Stimulated activated CD4-positive, alpha-beta T cell treated with anti-CD3 and anti-CD28 coated beads, Interleukin-4, amount 100 ng/mL, for 4 hours (primary cell): ENCODE measurements around the gene TMEM260.
"Not testable (repeated sequence)": the region's sequence is repeated elsewhere in the genome, so short reads cannot be mapped to it uniquely, and the experiment has no call there.

ENCODE experiments used
- DNase-seq, 2 experiments: peaks; one replicate each; pipeline ENCODE4 v3.0.0-alpha.2; 2020

Gene TMEM260

DNA sequence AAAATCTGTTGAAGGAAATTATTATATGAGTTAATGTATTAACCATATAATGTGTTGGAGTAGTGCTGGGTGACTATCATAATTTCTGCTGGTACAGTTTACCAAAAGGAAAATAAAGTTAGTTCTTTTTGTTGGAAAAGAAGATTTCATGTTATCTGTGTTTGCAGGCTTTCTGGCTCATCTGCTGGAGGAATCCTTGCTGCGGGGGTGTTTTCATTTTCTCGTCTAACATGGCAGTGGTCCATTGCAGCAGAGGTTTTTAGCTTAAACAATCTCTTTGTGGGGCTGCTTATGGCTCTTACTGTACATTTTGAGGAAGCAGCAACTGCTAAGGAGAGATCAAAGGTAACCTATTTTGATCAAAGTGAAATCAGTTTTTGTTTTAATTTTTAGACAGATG, 24.1 kb downstream of the TMEM260 start:
- DNase-seq: no peak

GRCh38 chr14:56608689-56609088, 29.1 kb downstream of the TMEM260 start:
- no peak for DNase-seq

DNA sequence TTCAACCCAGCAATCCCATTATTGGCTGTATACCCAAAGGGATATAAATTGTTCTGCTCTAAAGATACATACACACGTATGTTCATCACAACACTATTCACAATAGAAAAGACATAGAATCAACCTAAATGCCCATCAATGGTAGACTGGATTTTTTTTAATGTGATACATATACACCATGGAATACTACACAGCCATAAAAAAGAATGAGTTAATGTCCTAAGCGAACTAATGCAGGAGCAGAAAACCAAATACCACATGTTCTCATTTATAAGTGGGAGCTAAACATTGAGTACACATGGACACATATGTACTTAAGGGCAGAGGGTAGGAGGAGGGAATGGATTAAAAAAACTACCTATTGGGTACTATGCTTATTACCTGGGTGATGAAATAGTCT, 32.1 kb downstream of the TMEM260 start:
- not testable (repeated sequence) for DNase-seq

DNA sequence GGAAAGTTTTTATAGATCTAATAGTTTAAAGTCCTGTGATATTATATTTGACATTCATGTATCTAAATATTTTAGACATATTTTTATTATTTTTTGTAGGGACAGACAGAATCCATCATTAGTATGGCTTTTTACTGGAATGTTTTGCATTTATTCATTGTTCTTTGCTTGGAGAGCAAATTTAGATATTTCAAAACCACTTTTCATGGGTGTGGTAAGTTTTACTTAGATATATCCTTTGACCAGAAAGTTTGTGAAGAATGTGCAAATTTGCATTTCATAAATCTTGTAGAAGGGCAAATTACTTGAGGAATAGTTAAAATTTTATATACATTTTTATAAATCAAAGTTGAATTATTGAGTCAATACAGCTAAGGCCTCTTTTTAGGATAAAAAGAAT, 37.5 kb downstream of the TMEM260 start:
- DNase-seq: no peak

DNA sequence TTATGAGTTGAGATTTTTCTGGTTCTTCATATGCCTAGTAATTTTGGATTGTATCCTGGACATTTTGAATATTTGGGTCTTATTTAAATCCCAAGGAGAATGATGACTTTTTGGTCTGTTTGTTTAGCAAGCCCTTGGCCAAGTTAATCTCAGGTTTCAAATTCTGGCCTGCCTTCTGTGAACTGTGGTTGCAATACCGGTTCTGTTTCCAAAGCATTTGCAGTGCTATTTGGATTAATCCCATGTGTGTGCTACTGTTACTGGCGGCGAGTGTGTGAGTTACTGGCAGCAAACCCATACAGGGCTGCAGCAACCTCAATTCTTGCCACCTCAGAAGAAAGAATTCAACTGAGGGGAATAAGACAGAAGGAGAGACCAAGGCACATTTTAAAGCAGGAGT, 51.1 kb downstream of the TMEM260 start:
- DNase-seq: no peak

DNA sequence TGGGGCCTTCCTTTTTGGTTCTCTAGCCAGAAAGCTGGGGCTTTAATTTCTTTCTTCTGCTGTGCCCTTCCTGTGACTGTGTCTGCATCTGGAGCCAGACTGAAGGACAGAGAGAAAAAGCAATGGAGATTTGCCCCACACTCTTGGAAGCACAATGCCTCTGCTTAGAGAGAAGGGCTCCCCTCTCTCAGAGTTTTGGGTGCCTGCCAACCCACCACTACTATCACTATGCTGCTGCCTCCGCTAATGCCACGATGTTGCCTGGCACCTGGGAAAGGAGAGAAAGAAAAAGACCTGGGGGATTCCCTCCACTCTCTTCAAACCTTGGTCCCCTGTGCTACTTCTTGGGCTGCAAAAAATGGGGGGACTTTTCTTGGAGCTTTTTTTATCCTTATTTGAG, 52.6 kb downstream of the TMEM260 start:
- DNase-seq: no peak

DNA sequence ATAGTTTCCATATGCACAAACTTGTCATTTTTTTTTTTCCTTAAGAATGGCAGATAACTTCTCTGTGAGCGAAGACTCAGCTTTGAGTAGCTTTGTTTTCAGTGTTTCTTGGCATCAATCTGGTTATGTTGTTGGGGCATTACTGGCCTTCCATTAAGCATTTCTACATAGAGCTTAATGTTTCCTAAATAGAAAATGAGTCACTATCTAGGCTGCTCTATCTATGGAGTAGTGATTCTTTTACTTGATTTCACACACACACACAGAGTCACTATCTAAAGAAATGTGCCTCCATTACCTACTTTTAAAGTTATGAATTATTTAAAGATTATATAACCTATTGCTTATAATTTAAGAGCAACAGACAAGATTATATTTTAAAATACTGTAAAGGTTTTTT, 53.9 kb downstream of the TMEM260 start:
- no peak for DNase-seq

- DNase-seq: no peak
Observed at GRCh38 chr14:56635041-56635440, 55.4 kb downstream of the TMEM260 start.

GRCh38 chr14:56647493-56647892, 67.9 kb downstream of the TMEM260 start:
- DNase-seq: no peak

DNA sequence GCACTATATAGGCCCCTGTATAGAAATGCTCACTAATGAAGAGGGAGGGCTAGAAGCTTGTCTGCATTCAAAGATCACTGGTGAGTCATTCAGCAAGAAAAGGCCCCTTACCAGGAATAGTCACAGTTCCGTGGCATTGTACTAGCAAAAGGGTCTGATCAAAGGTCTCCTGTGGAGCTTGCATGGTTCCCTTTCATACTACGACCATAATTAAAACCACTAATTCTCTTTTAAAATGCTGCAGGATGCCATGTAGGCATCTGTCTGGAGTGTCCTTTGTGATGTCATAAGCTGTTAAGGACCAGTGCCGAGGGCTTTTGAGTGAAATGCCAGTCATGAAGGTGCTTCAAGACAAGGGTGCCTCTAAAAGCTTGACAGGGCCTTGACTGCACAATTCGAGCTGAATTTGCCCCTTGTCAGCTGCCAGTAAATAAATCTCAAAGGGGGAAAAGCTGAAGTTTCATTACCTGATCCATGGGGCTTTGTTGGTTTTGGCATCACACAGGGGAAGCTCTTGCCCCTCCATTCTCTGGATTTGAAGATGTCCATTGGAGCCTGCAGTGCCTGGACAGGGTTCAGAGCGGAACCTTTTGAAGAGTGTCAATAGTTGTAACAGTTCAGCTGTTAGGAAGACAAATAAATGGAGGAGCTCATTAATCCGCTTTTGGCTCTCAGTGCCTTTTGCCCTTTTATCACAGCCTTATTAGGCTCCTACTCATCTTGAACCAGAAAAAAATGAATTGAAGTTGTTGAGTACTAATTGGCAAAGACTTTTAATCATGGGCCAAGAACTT, 69.1 kb downstream of the TMEM260 start:
- DNase-seq: no peak

- DNase-seq: no peak
Observed at GRCh38 chr14:56649382-56649781, 69.8 kb downstream of the TMEM260 start.

- no peak for DNase-seq
Observed at GRCh38 chr14:56650048-56650447, 70.5 kb downstream of the TMEM260 start.

GRCh38 chr14:56650979-56651378, 71.4 kb downstream of the TMEM260 start:
- no peak for DNase-seq

DNA sequence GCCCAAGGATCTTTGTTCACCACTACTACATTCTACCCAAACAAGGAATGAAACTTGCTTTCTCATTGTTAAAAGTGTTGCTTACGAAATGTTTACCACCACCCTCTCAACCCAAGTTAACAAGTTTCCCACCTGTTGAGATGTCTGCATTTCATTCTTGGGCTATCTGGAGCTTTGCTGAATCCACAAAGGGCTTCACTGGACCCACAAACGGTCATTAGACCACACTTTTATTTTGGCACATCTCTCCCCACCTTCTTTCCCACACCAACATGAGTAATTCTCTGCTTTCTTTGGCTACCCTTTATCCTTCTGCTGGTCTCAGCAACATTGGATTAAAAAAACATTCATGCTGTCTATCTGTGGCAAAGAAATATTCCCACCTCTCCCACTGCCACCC, 78.0 kb downstream of the TMEM260 start:
- DNase-seq: no peak

DNA sequence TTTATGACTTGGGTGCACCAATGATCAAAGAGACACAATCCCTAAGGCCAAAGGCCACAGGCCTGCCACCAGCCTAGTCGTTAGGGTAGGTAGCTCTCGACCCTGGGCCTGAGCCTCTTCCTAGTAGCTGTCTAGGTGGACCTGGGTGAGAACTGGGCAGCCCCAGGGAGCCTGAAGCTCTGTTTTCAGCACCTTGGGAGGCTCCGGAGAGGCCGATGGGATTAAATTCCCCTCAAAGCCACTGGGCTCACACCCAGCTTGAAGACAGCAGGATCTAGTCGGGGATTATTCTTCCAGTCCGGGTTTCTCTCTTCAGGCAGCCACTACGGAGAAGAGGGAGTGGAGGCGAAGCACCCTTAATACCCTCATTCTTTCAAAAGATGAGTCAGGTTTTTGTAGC, 79.8 kb downstream of the TMEM260 start:
- no peak for DNase-seq

- DNase-seq: no peak
Observed at GRCh38 chr14:56659964-56660551, 80.5 kb downstream of the TMEM260 start.

DNA sequence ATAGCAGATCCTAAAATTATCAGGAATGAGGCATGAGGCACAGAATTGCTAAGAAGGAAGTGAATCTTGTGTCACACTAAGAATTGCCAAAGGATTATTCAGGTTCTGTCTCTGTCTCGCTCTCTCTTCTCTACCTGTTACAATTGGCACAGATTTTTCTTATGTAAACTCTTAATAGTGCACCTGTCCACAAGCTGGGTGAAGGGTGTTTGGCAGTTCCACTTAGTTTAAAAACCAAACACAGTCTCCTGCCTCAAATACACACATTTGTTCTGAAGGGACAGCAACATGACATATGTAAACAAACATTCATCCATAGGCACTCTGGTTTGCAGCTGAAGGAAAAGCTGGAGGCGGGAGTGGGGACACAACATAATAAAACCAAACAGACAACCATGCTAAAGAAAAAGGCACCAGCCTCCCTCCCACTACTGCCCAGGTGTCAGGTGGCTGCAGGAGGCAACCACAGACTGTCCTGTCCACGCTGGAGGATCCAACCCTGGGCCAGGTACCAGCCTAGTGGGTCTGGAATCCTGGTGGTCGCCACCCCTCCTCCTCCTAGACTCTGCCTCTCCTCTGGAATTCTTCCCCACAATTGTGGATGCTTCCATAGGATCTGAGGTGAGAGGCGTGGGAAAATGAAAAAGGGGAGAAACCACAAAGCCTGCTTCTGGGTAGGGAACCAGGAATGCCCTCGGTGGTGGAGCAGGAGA, 81.2 kb downstream of the TMEM260 start:
- no peak for DNase-seq

DNA sequence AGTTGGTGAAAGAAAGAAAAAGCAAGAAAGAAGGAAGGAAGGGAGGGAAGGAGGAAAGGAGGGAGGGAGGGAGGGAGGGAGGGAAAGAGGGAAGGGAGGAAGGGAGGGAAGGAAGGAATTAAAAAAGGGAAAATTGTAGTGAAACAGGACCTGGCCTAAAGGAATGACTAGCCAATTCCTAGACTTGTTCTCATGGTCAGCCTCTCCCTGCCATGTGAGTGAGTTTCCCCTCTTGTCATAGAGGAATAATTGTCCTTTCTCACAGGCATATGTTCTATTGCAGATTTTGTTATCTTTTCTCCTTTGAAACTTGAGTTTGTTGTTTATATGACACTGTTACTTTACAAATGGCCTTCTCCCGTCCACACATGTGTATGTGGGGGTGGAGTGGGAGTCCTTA, 81.9 kb downstream of the TMEM260 start:
- no peak for DNase-seq

- DNase-seq: no peak
Observed at GRCh38 chr14:56664811-56665421, 85.3 kb downstream of the TMEM260 start.

GRCh38 chr14:56666294-56666693, 86.7 kb downstream of the TMEM260 start:
- DNase-seq: no peak

DNA sequence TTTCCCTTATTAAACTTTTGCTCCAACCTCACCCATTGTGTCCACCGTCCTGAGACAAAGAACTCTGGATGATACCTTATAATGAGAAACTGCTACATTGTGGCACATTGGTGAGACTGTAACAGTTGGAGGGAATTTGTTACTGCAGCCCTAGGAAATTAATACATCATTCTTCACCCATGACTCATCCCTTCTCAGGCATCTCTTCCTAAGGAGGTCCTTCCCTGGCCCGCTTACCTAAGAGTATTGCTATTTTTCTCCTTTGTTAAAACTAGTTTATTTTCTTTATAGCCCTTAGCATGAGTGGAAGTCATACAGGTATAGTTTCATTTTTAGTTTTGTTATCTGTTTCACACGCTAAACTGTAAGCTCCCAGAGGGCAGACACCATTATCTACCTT, 87.1 kb downstream of the TMEM260 start:
- no peak for DNase-seq

GRCh38 chr14:56667290-56667689, 87.7 kb downstream of the TMEM260 start:
- not testable (repeated sequence) for DNase-seq

DNA sequence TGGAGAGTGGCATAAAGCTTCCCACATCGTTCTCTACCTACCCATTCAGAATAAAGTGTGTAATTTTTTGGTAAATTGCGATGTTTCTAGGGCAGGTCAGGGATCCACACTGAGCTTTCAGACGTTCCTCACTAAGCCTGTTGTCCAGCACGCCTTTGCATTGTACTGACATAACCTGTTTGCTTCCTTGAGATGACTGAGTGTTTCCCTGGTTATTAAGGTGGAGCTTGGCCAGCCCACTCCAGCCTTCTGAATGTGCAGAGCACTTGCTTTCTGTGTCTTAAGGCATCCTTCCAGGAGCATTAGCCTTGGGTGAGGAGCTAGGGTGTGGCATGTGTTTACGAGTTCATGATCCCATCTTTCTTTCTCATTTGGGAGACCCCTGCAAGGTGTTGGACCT, 96.4 kb downstream of the TMEM260 start:
- DNase-seq: no peak

DNA sequence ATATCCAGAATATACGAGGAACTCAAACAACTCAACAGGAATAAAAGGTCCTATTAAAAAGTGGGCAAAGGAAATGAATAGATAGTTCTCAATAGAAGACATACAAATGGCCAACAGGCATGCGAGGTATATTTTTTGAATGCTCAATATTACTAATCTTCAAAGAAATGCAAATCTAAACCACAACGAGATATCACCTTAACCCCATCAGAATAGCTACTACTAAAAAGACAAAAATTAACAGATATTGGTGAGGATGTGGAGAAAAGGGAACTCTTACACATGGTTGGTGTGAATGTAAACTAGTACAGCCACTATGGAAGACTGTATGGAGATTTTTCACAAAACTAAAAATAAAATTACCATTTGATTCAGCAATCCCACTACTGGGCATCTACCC, 99.2 kb downstream of the TMEM260 start:
- no peak for DNase-seq
